HG03060 (cell line): ENCODE results near the gene ALG9.

Source experiments
- ATAC-seq: cut with Tn5 transposase; IDR thresholded peaks from one replicate; pipeline ENCODE4 v1.9.1; 2021; ENCODE audit warnings: low read depth, moderate number of reproducible peaks; ENCODE audit not compliant: unreplicated experiment

The ALG9 gene

DNA sequence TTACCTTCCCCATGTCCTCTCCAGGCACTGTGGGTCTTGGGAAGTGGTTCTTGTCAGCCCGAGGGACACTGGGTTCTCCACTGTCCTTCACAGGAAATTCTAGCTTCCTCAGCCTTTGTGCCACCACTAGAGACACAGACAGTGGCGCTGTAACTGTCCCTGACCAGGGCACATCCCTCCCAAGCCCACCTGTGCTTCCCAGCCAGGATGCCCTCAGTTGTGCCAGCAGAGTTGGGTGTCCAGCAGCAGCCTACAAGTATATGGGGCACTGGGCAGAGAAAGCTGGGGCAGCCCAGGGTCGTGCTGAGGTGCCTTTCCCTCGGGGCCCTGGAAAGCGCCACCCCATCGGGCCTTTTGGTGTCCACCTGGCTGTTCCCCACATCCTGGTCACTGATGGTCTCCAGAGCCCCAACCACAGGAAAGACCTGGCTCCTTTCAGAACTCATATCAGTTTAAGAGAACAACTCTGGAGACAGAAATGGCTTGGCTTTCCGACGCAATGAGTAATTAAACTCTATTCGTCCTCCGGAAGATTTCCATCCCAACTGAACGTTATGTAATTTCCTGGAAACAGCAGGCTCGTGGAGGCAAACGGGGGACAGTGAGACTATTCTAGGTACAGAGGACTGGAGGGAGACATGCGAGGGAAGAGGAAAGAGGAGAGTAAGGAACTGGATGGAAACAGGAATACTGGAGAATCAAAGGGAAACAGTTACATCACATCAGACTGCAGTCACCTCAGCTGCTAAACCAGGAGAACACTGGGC is 133.8 kb downstream of the ALG9 start:
- ATAC-seq, result no peak

DNA sequence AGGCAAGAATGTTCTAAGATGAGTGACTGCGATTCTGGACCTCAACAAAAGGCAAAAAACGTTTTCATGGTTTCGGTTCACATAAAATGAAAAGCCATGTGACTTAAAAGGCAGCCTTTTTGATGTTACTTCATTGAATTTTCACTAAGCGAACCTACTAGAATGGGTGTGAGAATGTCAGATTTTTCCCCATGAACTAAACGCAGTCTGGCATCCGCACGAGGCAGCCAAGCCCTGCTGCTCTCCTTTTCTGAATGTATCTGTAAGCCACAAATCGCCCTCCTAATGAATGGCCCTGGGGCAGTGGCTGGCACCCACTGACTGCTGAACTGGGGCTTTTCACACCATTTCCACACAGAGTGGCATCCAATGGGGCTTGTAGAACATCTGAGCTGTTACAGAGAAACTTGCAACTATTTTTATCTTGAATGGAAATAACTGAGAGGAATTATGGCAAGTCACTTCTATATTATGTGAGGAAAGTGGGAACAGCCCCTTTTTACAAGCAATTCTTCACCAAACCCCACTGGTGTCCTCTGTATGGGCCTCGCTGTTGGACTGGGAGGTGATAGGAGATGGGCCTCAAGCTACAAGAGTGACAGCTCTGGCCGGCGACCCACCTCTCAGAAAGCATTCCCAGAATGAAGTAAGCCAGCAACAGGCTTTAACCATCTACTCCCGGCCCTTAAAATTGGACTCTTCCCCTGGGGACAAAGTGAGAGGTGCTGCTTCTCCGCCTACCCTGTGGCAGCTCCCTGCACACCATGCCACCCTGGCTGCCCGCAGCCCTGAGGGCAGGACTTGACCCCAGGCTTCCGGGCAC is 134.5 kb downstream of the ALG9 start:
- no peak for ATAC-seq
